ENCODE results near the gene TRIM47.

The TRIM47 gene

DNA sequence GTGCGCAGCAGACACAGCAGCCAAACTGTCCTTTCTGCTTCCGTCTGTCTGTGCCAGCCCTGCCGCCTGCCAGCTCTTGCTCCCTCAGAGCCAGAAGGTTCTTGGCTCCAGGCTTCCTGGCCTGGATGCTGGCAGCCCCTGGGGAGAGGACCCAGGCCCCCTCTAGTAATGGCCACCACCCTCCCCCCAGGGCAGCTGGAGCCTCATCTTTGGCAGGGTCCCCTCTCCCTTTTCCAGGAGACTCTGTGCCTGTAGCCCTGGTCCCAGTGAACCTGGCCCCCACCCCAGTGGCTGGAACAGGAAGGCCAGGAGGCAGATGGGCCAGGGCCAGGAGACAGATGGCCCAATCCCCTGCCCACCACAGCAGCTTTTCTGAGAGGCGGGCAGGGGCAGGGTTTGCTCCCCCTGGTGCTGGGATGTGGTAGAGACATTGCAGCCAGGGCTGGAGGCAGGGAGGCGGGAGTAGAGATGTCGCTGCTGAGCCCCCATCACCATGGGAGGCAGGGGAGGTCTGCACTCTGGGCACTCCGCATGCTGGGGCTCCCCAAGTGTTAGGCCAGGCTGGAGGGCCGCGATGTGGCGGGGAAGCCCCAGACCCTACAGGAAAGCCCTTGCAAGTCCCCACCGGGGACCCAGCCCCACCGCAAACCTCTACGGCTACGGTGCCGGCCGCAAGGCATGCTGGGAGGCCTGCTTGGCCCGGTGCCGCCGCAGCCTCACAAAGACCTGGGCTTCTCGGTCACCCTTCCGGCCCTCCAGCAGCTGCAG lies 50.9 kb downstream of the TRIM47 start:
- peak overlapping the region; percentile 27 for H3K4me3 ChIP-seq (ENCODE audit: control insufficient read depth, low read depth, low read length)
- TF ChIP-seq, protein P1, sequence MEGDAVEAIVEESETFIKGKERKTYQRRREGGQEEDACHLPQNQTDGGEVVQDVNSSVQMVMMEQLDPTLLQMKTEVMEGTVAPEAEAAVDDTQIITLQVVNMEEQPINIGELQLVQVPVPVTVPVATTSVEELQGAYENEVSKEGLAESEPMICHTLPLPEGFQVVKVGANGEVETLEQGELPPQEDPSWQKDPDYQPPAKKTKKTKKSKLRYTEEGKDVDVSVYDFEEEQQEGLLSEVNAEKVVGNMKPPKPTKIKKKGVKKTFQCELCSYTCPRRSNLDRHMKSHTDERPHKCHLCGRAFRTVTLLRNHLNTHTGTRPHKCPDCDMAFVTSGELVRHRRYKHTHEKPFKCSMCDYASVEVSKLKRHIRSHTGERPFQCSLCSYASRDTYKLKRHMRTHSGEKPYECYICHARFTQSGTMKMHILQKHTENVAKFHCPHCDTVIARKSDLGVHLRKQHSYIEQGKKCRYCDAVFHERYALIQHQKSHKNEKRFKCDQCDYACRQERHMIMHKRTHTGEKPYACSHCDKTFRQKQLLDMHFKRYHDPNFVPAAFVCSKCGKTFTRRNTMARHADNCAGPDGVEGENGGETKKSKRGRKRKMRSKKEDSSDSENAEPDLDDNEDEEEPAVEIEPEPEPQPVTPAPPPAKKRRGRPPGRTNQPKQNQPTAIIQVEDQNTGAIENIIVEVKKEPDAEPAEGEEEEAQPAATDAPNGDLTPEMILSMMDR (conservative IDR thresholded peaks at IDR 0.05; ENCODE audit: control insufficient read depth, insufficient read depth, low read depth, low read length) = peak; percentile 67
- DNase-seq (ENCODE audit: low read depth) = peak; percentile 52

DNA sequence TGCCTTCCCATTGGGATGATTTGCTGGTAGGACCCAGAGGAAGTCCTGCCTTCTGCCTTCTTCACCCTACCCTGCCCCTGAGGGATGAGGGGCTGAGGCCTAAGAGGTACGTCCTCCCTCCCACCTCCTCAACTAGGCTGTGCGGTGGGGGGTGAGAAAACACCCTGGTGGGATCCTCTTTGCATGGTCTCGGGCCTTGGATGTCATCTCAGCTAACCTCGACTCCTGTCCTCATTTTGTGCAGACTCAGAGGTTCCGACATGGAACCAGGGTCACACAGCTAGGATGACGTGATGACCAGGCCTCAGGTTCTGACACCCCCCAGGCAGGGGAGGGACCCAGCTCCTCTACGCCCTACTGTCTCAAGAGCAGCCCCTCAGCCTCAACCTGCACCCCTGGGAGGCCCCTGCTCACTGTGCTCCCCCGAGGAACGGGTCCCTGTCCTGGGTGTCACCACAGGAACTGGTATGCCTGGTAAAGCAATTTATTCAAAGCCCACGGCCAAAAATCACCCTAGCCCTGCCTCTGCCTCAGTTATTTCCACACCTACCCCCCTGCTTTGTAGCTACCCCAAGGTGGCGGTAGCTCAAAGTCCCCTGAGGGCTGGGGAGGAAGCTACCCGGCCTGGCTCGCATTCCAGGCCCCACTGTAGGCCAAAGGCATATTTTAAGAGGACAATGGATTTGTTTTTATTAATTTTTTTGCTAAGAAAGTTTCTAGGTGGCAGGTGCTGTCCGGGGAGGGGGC lies 51.6 kb downstream of the TRIM47 start:
- no peak overlapping the region for H3K4me3 ChIP-seq (ENCODE audit: control insufficient read depth, low read depth, low read length)
- DNase-seq (ENCODE audit: low read depth) = no peak
- TF ChIP-seq, protein P1 (conservative IDR thresholded peaks at IDR 0.05; ENCODE audit: control insufficient read depth, insufficient read depth, low read depth, low read length) = no peak

DNA sequence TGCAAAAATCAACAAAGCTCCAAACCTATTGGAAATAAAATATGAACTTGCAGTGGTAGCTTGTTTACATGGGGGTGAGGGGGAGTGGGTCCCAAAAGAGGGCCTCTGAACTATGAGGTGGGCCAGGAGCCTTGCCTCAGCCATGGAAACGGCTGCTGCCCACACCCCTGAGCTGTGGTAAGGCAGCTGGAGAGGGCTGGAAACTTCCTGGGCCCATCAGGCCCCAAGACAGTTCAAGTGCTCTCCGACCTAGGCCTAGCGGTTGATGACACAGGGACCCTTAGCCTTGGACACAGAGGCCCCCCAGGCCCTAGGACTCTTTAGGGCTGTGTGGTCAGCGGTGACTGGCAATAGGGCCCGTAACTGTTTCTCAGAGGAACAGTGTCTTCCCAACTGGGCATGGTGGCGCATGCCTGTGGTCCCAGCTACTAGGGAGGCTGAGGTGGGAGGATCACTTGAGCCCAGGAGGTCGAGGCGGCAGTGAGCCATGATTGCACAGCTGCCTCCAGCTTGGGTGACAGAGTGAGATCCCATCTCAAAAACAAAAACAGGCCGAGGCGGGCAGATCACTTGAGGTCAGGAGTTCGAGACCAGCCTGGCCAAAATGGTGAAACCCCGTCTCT lies 52.5 kb downstream of the TRIM47 start:
- no peak overlapping the region for H3K4me3 ChIP-seq (ENCODE audit: control insufficient read depth, low read depth, low read length)
- DNase-seq (ENCODE audit: low read depth) = no peak
- TF ChIP-seq, protein P1 (conservative IDR thresholded peaks at IDR 0.05; ENCODE audit: control insufficient read depth, insufficient read depth, low read depth, low read length) = no peak

GRCh38 chr17:75825149-75825552 lies 53.2 kb downstream of the TRIM47 start:
- H3K4me3 ChIP-seq (ENCODE audit: control insufficient read depth, low read depth, low read length) = no peak overlapping the region
- DNase-seq (ENCODE audit: low read depth) = no peak
- TF ChIP-seq, protein P1 (conservative IDR thresholded peaks at IDR 0.05; ENCODE audit: control insufficient read depth, insufficient read depth, low read depth, low read length) = no peak

DNA sequence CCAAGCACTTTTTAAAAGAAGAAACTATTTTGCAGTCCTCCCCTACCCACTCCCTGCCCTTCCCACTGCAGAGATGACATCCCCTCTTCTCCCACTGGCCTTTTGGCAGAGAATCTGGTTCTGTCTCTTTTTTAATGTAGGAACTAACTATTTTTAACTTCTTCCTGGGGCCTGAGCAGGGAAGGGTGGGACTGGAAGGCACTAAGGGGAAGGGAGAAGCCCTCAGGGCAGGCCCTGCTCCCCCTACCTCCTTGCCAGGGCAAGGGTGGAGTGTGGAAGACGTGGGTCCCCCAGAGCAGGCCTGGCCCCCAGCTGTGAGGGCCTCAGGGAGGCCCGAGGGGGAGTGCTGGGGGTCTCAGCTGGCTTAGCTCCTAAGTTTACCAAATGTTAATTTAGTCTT lies 53.7 kb downstream of the TRIM47 start:
- TF ChIP-seq, protein P1 (conservative IDR thresholded peaks at IDR 0.05; ENCODE audit: control insufficient read depth, insufficient read depth, low read depth, low read length) = no peak
- no peak overlapping the region for H3K4me3 ChIP-seq (ENCODE audit: control insufficient read depth, low read depth, low read length)
- DNase-seq (ENCODE audit: low read depth) = no peak
